ENCODE data around the gene SCRT2.
A peak's percentile ranks its signal among the peaks of the same experiment; 100 is the strongest.

DNA sequence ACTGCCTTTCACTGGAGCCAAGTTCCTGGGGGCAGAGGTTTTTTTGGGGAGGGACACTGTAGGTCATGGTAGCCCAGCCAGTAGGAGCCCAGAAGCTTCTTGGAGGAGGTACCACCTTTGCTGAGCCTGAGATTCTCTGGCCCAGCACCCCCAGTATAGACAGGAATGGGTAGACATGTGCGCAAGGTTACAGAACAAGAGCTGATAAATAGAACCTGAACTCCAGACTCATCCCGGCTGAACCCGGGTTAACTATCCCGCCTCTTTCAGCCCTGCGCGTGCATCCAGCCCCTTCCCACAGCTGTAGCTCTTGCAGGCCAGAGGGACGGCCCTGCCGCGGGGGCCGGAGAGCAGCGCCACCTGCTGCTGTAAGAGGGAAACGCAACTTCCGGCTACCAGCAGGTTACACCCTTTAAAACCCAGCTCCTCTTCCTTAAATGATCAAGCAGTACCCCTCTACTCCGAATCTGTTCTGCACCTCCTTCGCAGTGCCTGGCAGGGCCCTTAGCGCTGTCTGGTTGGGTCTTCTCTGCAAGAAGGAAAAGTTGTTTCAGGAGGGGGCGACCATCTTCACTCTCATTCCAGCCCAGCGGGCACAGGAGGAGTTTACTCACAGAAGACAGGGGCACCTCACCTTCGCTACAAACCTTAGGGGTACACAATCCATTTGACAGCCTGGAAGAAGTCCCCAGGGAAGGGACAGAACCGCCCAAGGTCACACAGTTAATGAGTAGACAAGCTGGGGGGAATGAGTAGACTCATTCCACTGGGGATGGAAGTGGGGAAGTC is 30.1 kb downstream of the SCRT2 start:
- TF ChIP-seq POLR2A (IDR thresholded peaks at IDR 0.05; ENCODE audit: low read depth, low read length): no peak
- no peak for TF ChIP-seq POLR2AphosphoS5 (IDR thresholded peaks at IDR 0.05; ENCODE audit: low read depth, low read length)
- no peak for TF ChIP-seq POU2F2 (IDR thresholded peaks at IDR 0.05; ENCODE audit: low read depth, low read length)
- TF ChIP-seq TAF1 (IDR thresholded peaks at IDR 0.05; ENCODE audit: low read depth, low read length): no peak
- TF ChIP-seq SPI1 (IDR thresholded peaks at IDR 0.05; ENCODE audit: low read depth, low read length): peak; percentile 35; the same call in 1 of the 2 replicates
- TF ChIP-seq PAX5 (IDR thresholded peaks at IDR 0.05; ENCODE audit: insufficient read depth, low read length, severe bottlenecking): no peak

All from GM12891 (cell line).